Anterior cingulate cortex (tissue), 58 donors: Measurements from ENCODE around the gene CEP104.
A peak's percentile ranks its signal among the peaks of the same experiment; 100 is the strongest.

Source experiments
- DNase-seq, 58 donors: peaks; one replicate each; lab custom pipeline; 2025; lab: John Stamatoyannopoulos, UW

Gene CEP104

DNA sequence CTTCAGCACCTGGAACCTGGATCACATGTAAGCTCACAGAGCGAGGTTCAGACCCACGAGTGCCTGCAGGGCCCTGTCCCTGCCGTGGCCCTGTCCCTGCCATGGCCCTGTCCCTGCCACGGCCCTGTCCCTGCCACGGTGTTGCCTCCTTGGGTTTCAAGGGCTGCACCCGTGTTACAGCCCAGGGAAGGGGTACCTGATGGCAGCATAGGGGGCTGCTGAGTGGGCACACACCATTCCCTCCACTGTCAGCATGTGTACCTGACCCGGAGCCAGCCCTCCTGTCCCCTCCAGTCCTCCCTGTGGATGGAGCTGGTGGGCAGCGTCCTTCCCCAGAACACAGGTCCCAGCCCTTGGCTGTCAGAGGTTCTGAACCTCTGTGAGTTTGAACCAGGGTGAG is 15.5 kb upstream of the CEP104 start:
- DNase-seq = no peak

DNA sequence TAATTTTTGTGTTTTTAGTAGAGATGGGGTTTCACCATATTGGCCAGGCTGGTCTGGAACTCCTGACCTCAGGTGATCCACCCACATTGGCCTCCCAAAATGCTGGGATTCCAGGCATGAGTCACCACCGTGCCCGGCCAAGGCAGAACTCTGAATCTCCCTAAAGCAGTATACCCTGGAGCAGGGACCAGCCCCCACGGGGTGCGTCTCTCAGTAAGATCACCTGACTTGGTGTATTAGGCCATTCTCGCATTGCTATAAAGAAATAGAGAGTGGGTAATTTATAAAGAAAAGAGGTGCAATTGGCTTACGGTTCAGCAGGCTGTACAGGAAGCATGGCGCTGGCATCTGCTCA is 14.4 kb upstream of the CEP104 start:
- no peak for DNase-seq

DNA sequence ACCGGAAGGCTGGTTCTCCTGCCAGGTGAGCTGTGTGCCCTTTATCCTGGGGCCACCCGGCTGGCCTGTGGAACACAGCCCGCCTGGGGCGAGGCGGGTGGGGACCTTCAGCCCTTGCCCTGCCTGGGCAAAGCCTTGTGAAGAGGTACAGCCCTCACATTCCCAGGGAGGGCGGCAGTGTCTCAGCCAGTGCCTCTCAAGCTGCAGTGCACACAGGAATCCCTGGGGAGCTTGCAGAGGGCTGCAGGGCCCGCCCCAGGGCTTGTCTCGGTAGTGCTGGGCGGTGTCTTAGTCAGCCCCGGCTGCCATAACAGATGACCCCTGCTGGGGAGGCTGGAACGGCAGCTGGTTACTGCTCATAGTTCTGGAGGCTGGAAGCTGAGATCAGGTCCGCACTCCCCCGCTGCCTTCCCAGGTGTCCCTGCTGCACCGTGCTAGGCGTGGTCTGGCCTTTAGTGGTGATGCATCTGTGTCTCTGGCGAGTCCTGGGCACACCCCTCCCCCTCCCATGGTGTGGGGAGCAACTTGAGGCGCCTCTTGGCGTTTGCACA is 12.8 kb upstream of the CEP104 start:
- no peak for DNase-seq

DNA sequence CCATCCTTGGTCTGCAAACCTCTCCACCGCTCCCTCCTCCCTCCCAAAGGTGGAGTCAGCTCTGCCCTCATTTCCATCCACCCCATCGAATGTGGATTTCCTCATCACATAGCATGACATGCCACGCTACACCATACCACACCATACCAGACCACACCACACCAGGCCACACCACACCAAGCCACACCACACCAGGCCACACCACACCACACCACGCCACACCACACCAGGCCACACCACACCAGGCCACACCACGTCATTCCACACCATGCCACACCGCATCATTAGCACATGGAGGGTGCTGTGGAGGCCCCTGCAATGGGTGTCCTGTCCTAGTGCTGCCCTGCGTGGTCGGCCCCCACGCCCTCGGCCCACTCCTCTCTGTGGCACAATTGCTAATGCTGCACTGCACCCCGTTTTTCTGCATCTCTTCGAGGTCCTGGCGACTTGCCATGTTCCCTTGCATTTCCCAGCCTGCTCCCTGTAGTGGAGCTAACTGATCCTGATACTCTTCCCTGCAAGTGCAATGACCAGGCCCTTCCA is 11.5 kb upstream of the CEP104 start:
- no peak for DNase-seq

DNA sequence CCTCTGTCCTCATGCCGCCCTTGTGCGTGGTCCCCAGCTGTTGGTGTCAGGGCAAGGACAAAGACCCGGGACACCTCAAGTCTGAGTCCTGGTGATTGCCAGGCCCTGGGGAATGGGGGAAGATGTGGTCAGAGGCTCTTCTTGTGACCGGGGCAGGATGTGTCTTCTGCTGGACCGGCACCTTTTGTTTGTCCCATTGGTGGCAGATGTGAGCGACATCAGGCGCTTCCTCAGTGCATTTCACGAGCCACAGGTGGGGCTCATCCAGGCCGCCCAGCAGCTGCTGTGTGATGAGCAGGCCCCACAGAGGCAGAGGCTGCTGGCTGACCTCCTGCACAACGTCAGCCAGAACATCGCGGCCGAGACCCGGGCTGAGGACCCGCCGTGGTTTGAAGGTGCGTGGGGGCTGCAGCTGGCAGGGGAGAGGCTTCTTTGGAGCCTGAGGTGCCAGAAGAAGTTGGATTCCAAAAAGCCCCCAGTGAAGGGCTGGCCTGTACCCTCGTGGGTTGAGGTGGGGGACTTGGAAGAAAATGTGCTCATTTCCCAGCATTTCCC is 8.7 kb upstream of the CEP104 start:
- DNase-seq = no peak

DNA sequence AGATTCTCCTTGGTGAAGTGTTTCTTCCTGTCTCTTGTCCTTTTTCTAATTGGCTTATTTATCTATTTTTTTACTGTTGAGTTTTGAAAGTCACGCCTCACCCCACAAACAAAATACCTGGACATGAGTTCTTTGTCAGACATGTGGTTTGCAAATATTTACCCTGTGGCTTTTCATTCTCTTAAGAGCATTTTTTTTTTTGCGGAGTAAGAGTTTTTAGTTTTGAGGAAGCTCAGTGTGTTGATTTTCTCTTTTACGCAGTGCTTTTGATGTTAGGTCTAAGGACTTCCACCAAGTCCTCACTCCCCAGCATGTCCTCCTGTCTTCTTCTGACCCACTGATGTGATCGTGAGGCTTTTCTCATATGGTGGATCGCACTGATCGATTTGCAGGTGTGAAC is 7.9 kb upstream of the CEP104 start:
- DNase-seq = no peak

DNA sequence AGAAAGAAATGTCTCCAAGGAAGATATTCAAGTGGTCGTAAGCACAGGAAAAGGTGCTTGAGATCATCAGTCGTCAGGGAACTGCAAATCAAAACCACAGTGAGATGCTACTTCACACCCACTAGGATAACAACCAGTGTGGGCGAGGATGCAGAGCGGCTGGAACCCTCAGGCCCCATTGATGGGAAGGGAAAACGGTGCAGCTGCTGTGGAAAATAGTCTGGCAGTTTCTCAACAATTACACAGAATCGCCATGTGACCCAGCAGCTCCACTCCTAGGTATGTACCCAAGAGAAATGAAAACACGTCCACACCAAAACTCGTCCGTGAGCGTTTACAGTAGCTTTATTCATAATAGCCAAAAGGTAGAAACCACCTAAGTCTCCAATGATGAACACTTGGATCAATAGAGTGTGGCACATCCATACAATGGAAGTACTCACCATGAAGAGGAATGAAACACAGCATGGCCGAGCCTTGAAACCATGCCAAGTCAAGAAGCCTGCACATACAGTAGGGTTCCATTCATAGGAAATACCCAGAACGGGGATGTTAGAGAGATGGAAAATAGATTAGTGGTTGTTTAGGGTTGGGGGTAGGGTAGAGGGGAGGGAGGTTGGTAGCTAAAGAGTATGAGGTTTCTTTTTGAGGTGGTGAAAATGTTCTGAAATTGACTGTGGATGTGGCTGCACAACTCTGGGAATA is 6.4 kb upstream of the CEP104 start:
- DNase-seq = peak in 20 of 58 donors; percentile 8 to 60 (median 34)

DNA sequence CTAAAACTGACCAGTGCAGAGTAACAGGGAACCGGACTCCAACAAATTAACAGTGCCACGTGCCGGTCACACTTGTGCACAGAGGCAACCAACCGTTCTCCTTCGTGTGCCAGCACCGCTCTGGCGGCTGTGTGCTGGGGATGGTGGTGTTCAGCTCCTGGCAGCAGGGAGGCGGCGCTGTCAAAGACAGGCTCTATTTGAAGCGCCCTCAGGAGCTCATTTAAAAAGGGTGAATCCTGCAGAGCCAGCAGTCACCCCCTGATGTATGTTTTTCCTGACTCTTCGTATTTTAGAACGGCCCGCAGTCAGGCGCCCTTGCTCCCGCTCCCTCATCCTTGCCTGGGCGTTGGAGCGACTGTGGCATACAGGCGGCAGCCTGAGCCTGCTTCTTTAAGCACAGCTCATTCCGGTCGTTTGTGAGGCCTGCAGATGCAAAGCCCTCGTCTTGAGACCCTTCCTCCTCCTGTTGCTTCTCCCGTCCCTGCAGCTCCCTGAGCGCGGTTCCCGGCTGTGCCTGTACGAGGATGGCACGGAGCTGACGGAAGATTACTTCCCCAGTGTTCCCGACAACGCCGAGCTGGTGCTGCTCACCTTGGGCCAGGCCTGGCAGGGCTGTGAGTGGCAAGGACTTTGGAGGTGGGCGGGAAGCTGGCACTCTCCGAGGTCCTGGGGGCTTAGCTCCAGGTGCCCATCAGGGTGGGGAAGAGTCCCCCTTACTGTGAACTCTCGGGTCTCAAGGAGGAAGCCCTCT is 1.4 kb upstream of the CEP104 start:
- DNase-seq = peak in 51 of 58 donors; percentile 10 to 74 (median 40)

DNA sequence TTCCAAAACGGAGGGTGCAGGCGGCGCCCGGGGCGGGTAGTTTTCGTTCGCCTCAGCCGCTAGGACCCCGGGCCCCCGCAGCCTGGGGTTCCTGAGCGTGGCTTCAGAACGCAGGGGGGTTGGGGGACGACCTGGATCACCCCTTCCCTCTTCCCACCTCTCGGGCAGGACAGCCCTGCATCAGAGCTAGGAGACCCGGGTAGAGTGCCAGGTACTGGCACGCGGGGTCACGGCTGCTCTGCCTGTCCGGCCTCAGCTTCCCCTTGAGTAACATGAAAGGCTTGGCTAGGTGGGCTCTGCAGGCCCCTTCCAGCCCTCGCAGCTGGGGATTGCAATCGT is 749 bp upstream of the CEP104 start:
- peak in 1 of 58 donors; percentile 40 for DNase-seq

DNA sequence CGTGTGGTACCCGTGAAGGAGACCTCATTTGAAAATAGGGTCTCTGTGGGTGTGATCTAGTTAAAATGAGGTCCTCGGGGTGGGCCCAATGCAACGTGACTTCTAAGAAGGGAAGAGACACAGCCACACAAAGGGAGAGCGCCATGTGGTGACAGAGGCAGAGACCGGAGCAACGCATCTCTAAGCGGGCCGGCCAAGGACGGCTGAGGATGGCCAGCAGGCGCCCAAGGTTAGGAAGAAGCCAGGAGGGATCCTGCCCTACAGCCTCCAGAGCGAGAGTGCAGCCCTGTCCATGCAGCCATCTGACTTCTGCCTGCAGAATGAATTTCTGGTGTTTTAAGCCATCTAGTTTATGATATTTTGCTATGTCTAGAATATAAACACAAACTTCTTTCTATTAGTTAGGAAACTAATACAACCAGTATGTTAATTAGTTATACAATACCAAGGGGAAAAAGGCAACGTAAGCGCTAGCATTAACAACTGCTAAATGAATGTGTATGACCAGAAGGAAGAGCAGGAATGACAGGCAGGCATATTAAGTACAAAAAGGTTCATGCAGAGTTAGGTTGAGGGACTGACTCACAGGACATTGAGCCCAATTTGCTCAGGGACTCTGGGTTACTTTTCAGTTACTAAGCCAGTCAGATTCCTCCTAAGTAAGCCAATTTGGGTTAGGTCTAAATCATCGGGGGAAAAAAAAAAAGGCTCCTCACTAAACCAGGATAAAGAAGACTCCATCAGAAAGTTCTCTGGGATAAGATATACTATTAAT is 4.1 kb downstream of the CEP104 start:
- no peak for DNase-seq

DNA sequence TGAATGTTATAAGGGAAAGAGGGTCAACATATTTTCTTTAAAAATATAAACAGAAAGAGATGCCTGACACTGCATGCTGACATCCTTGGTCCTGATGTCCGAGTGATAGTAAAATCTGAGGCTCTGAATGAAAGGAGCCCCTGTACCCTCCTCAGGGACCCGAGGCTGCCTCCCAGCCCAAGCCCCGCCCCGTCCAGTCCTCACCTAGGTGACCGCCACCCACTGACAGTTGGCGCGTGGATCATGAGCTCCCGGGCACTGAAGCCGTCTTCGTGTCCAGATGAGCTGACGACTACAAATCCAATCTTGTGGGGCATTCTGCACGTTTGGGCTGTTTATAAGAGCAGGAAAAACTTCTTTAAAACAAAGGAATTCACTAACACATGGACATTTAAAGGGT is 4.9 kb downstream of the CEP104 start:
- no peak for DNase-seq

DNA sequence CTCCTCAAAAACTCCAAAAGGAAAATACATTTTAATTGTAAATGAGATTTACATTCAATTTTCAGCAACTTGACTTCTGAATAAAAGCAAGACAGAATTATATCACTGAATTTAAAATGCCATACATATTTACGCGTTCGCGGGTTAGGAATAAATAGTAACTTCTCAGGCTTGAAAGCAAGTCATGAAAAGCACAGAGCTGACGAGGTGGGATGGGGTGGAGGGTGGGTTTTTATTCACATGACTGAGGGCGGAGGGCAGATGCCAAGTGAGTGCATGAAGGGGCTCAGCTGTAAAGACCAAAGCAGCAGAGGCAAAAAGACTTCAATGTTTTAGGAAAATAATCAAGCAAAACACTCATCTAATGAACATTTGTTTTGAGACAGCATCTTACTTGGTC is 5.7 kb downstream of the CEP104 start:
- DNase-seq = no peak

DNA sequence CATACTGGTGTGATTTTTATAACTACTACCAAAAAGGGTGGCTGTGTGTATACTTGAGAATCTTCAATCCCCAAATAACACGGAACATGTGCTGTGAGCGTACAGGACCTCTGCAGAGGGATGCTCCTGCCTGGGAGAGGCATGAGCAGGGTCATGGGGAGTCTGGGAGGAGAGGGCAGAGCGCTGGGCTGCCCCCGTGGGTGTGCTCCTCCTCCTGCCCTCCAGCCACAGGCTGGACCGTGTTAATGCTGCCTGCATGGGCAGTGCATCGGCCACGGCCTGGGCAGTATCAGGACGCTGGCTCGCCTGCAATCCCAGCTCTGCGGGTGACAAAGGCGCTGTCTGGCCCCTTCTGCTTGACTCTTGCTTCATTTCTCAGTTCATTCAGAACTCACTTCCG is 6.2 kb downstream of the CEP104 start:
- DNase-seq = no peak

DNA sequence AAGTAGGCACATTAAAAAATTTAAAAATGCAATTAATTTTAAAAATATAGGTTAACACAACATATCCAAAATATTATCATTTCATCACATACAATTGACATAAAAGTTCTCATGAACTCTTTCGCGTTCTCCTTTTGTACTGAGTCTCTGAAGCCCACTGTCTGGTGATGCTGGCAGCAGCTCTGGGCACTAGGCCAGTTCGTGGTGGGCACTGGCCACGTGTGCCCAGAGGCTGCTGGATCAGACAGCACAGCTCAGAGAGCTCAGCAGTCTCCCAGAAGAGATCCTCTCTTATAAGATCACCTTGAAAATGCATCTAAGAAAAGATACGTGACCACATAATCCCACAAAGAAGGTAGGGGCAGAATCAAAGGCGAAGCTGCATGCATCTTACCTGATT is 9.9 kb downstream of the CEP104 start:
- DNase-seq = no peak

DNA sequence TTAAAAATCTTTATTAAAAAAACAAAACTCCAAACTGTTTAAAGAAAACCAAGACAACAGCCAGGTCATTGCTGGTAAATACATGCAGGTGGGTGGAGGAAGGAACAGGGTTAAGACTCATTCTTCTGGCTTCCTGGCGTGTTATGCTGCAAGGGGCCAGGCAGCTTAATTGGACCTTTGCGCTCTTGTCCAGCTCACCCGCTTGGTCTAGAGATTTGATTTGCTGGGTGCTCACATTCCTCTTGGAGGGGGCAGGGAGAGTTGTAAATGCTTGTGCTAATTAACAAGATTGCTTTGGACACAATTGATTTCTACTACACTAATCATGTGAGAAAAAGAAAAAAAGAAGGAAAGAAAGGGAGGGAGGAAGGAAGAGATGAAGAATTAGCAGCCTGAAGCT is 10.5 kb downstream of the CEP104 start:
- no peak for DNase-seq

DNA sequence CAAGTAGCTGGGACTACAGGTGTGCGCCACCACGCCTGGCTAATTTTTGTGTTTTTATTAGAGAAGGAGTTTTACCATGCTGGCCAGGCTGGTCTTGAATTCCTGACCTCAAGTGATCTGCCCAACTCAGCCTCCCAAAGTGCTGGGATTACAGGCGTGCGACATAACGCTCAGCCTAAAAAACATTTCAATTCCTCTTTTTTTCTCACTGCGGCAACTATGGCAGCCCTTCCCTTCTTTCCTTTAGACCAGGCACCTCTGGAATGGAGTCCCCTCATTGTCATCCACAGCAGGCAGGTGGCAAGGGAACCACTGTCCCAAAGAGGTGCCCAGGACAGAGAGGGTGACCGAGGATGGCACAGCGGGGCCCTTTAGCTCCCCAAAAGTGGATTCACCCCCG is 14.1 kb downstream of the CEP104 start:
- no peak for DNase-seq

DNA sequence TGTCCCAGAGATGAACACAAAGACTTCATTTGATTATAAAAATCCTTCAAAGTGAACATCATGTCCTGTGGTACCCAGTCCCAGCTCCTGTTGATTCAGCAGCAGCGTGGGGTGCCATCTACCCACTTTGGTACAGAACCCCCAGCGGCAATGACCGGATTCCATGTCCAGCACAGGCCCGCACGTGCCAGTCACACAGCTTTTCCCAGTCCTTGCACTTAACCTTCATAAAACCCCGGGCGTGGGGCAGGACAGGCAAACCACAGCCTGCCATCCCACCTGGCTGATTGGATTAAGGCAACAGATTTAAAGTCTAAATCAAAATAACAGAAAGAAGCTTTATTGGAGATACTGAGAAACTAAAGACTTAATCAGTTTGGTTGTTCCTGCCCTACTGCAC is 15.5 kb downstream of the CEP104 start:
- no peak for DNase-seq

DNA sequence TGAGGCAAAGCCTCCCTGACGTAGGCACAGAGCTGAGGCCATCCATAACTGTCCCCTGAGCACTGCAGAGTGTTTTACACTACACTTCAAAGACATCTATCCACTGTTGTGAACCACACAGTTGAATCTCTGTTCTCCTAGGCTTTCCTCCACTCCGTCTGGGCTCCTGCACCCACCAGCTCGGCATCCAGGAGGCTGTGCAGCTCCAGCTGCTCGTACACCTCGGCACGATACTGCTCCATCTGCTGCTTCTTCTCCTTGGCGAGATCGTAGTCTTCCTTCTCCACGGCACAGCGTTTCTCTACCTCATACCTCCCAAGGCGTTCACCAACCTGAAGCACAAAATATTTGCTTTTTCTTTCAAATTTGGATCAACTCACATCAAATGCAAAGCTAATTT is 18.2 kb downstream of the CEP104 start:
- peak in 4 of 58 donors; percentile 9 to 27 (median 23) for DNase-seq

DNA sequence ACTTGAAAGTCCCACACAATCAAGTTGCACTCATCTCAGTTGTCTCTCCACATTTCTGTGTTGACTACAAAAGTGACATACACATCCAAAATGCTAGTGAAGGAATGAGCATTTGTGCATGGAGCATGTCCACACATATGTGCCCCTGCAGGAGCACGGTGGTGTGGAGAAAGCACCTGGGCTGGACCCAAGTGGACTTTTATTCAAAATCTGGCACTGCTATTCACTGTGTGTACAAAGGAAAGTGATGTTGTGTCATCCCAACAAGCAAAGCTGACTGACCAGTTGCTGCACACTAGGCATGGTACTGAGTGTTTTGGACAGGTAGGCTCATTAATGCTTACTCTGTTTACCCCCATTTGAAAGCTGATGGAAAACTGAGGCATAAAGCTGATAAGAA is 19.3 kb downstream of the CEP104 start:
- DNase-seq = no peak

DNA sequence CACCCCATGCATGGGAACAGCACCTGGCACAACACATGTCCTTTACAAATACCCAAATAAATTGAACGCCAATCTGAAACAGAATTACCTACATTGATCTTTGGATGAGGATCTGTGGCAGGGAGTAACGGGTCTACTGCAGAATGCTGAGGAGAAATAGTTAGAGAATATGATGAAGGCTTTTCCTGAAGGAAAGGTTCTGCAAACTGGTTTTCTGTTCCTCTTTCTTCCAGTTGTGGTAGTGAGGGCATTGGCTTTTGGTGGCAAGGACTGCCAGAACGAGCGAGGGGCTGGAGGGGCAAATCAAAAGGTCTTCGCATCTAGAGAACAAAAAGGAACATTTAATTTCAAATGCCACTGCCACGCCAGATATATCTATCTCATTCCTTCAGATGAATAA is 19.8 kb downstream of the CEP104 start:
- DNase-seq = no peak

DNA sequence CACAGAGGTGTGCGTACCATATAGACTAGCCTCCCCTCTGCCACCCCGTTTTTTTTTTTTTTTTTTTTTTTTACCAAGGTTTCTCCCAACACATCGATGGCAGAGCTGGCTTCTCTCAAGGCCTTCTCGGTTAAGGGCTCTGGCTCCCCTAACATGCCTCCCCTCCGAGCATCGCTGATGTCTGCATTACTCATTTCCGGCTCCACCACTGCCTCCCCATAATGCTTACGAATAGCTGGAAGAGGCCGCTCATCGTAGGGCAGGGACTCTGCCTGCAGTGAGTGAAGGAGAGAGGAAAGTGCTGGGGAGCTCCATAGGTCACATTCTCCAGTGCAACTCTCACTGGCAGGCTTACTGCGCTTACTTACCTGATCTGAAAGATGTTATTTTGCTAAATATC is 20.6 kb downstream of the CEP104 start:
- no peak for DNase-seq
